OCI-LY1 (cell line): Measurements from ENCODE around the gene TESK2.

Experiments used
- H2AFZ ChIP-seq: fragments of 200-600 bp; sonication (generic), shearing (Covaris generic); 2 replicates; pipeline ENCODE4 v1.6.0; 2014; ENCODE audit warnings: antibody characterized with exemption, mild to moderate bottlenecking, low read length
- H3F3A ChIP-seq: fragments of 200-600 bp; sonication (generic), shearing (Covaris generic); 2 replicates; pipeline ENCODE4 v1.6.0; 2014; ENCODE audit warnings: mild to moderate bottlenecking, antibody characterized with exemption, low read length, moderate library complexity; ENCODE audit not compliant: insufficient read depth
- H3K27ac ChIP-seq: fragments of 200-600 bp; sonication (generic); 2 replicates; pipeline ENCODE4 v1.5.1; 2014; ENCODE audit warnings: low read length, mixed run types, mild to moderate bottlenecking, low read depth; ENCODE audit not compliant: poor library complexity, severe bottlenecking
- H3K27me3 ChIP-seq: fragments of 200-600 bp; sonication (generic); 2 replicates; pipeline ENCODE4 v1.6.0; 2014; ENCODE audit warnings: antibody characterized with exemption, mild to moderate bottlenecking, low read length, moderate library complexity; ENCODE audit not compliant: insufficient read depth
- H3K36me3 ChIP-seq: fragments of 200-600 bp; sonication (generic); 2 replicates; pipeline ENCODE4 v1.6.1; 2014; ENCODE audit warnings: mild to moderate bottlenecking, antibody characterized with exemption, low read length, moderate library complexity, mixed read lengths; ENCODE audit not compliant: insufficient read depth
- H3K4me1 ChIP-seq: fragments of 200-600 bp; sonication (generic); 2 replicates; pipeline ENCODE4 v1.5.1; 2014; ENCODE audit warnings: mild to moderate bottlenecking, low read length, moderate library complexity; ENCODE audit not compliant: insufficient read depth, severe bottlenecking
- H3K4me2 ChIP-seq: fragments of 200-600 bp; sonication (generic), shearing (Covaris generic); 2 replicates; pipeline ENCODE4 v1.6.1; 2014; ENCODE audit warnings: low read length
- H3K4me3 ChIP-seq: fragments of 200-600 bp; sonication (generic); 2 replicates; pipeline ENCODE4 v1.5.1; 2014; ENCODE audit warnings: low read length, low read depth, mild to moderate bottlenecking, mixed read lengths; ENCODE audit not compliant: poor library complexity, severe bottlenecking
- H3K79me2 ChIP-seq: fragments of 200-600 bp; shearing (Covaris generic); 2 replicates; pipeline ENCODE4 v1.6.1; 2016; ENCODE audit warnings: mixed run types, low read length, mixed read lengths; ENCODE audit not compliant: insufficient read depth
- H3K9ac ChIP-seq: fragments of 200-600 bp; sonication (generic), shearing (Covaris generic); 2 replicates; pipeline ENCODE4 v1.6.1; 2014; ENCODE audit warnings: mild to moderate bottlenecking, low read length, mixed read lengths
- H3K9me2 ChIP-seq: fragments of 200-600 bp; sonication (generic), shearing (Covaris generic); 2 replicates; pipeline ENCODE4 v1.6.1; 2014; ENCODE audit warnings: low read depth, mild to moderate bottlenecking, low read length, mixed read lengths
- H3K9me3 ChIP-seq: fragments of 200-600 bp; shearing (Covaris generic); 2 replicates; pipeline ENCODE4 v1.6.1; 2014; ENCODE audit warnings: low read length, mixed read lengths
- H4K20me1 ChIP-seq: fragments of 200-600 bp; sonication (generic), shearing (Covaris generic); 2 replicates; pipeline ENCODE4 v1.6.0; 2016; ENCODE audit warnings: mild to moderate bottlenecking, low read length; ENCODE audit not compliant: insufficient read depth
- EZH2 ChIP-seq: fragments of 200-600 bp; sonication (generic), shearing (Covaris generic); IDR thresholded peaks from 2 replicates; pipeline ENCODE4 v1.8.0; 2017; ENCODE audit warnings: borderline replicate concordance, mixed run types, mild to moderate bottlenecking, antibody characterized with exemption, low read length, moderate library complexity, mixed read lengths
- TF ChIP-seq, protein P1 (sequence below): fragments of 200-600 bp; sonication (generic), shearing (Covaris generic); IDR thresholded peaks from 2 replicates; pipeline ENCODE4 v1.5.1; 2017; ENCODE audit warnings: mild to moderate bottlenecking, antibody characterized with exemption, low read length, moderate library complexity, mixed read lengths

Gene TESK2

DNA sequence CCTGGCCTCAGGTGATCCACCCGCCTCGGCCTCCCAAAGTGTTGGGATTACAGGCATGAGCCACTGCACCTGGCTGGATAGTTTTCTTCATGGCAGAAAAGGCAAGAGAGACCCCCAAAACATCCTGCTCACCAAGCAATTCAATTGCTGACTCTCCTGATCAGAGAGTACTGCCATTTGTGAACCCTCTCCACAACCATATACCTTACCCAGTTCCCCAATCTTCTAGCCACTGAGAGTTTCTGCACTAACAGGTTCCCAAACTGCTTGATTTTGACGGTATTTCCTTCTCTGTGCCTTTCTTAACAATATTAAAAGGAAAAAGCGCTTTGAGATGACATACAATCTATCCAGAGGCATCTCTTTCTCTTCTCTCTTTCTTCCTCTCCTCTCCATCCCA, 110.8 kb downstream of the TESK2 start:
- TF ChIP-seq EZH2: no peak
- TF ChIP-seq, protein P1, sequence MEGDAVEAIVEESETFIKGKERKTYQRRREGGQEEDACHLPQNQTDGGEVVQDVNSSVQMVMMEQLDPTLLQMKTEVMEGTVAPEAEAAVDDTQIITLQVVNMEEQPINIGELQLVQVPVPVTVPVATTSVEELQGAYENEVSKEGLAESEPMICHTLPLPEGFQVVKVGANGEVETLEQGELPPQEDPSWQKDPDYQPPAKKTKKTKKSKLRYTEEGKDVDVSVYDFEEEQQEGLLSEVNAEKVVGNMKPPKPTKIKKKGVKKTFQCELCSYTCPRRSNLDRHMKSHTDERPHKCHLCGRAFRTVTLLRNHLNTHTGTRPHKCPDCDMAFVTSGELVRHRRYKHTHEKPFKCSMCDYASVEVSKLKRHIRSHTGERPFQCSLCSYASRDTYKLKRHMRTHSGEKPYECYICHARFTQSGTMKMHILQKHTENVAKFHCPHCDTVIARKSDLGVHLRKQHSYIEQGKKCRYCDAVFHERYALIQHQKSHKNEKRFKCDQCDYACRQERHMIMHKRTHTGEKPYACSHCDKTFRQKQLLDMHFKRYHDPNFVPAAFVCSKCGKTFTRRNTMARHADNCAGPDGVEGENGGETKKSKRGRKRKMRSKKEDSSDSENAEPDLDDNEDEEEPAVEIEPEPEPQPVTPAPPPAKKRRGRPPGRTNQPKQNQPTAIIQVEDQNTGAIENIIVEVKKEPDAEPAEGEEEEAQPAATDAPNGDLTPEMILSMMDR: no peak
- no peak overlapping the region for H2AFZ ChIP-seq
- no peaks in the 10 kb centered on the region for H4K20me1 ChIP-seq

DNA sequence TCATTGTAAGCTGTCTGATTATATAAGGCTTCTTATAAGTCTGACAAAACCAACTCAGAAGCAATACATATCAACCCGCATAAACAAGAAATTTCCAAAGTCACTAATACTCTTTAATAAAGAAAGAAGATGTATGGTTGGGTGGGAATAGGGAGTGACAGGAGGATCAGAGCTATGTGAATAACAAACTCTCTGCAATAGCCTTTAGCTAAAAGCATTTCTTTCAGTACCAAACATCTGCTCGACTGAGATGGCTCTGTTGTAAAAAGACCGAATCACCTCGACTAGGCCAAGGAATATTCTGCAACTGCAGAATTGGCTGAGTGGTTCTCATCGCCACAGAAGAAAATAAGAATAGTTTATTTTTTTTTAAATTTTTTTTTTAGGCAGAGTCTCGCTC, 111.4 kb downstream of the TESK2 start:
- Histone ChIP-seq H3K9ac (no peak overlapping the region), H3K4me2 (no peak overlapping the region), H3K27ac (no peak overlapping the region), H3K9me2 (no peaks in the 10 kb centered on the region), H3K36me3 (no peaks in the 10 kb centered on the region), H3F3A (peaks cover 7% of the 10 kb centered on the region; the same call in 1 of the 2 replicates), H3K4me3 (no peak overlapping the region), H2AFZ (no peak overlapping the region), H3K4me1 (no peaks in the 10 kb centered on the region), H3K79me2 (no peaks in the 10 kb centered on the region), H3K9me3 (no peaks in the 10 kb centered on the region), H3K27me3 (no peaks in the 10 kb centered on the region), H4K20me1 (no peaks in the 10 kb centered on the region)
- TF ChIP-seq, protein P1: no peak
- TF ChIP-seq EZH2: no peak

More for the DNA sequence above, 110.8 kb downstream of the TESK2 start:
- H3K9me2 ChIP-seq: no peaks in the 10 kb centered on the region
- H3K4me2 ChIP-seq: no peak overlapping the region
- no peak overlapping the region for H3K9ac ChIP-seq
- H3K9me3 ChIP-seq: no peaks in the 10 kb centered on the region
- no peak overlapping the region for H3K4me3 ChIP-seq
- no peaks in the 10 kb centered on the region for H3K79me2 ChIP-seq
- 0 out of 2 replicates have a peak, but pooled peaks cover 7% of the 10 kb centered on the region for H3F3A ChIP-seq
- H3K27ac ChIP-seq: no peak overlapping the region
- H3K27me3 ChIP-seq: no peaks in the 10 kb centered on the region
- no peaks in the 10 kb centered on the region for H3K4me1 ChIP-seq
- no peaks in the 10 kb centered on the region for H3K36me3 ChIP-seq

DNA sequence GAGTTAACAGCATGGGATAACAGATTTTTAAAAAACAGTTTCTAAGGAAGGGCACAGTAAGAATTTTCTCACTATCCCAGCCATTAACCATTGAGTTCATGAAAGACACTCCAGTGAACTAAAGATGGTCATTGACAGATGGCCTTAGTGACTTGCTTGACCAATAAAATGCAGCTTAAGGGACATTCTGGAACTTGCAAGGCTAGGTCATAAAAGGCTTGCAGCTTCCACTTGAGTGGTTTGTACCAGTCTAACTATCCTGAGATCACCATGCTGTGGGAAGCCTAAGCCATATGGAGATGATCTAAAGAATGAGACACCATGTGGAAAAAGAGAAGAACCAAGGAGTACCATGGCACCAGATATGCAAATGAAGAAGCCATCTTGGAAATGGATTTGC, 112.8 kb downstream of the TESK2 start:
- Histone ChIP-seq H3K27me3 (no peaks in the 10 kb centered on the region), H3K4me1 (no peaks in the 10 kb centered on the region), H3K4me2 (no peak overlapping the region), H3K9ac (no peak overlapping the region), H3K9me2 (no peaks in the 10 kb centered on the region), H3K9me3 (no peaks in the 10 kb centered on the region), H3F3A (peaks cover 7% of the 10 kb centered on the region; the same call in 1 of the 2 replicates), H3K36me3 (no peaks in the 10 kb centered on the region), H3K79me2 (no peaks in the 10 kb centered on the region), H3K27ac (no peak overlapping the region), H2AFZ (no peak overlapping the region), H3K4me3 (no peak overlapping the region), H4K20me1 (no peaks in the 10 kb centered on the region)
- TF ChIP-seq, protein P1: no peak
- no peak for TF ChIP-seq EZH2
